SK-N-SH (cell line): Measurements from ENCODE around the gene CSRP1.

Experiments
- EP300 ChIP-seq, 2 experiments: IDR thresholded peaks; 2 replicates each; pipeline versions ENCODE4 v1.4.0 to v1.6.1; 2012; ENCODE audit warnings: borderline replicate concordance in 1 of 2, low read depth in 1 of 2, low read length in 1 of 2
- FOXM1 ChIP-seq: IDR thresholded peaks from 2 replicates; pipeline ENCODE4 v1.4.0; 2012; ENCODE audit warnings: low read depth, mild to moderate bottlenecking
- JUND ChIP-seq: IDR thresholded peaks from 2 replicates; pipeline ENCODE4 v1.4.0; 2012
- MEF2A ChIP-seq: IDR thresholded peaks from 2 replicates; pipeline ENCODE4 v1.4.0; 2012; ENCODE audit warnings: low read depth, borderline replicate concordance
- MXI1 ChIP-seq: IDR thresholded peaks from 2 replicates; pipeline ENCODE4 v1.6.1; 2012; ENCODE audit warnings: mild to moderate bottlenecking, low read depth, low read length, improper control_type of control experiment
- POLR2AphosphoS5 ChIP-seq: IDR thresholded peaks from 2 replicates; pipeline ENCODE4 v1.6.1; 2012; ENCODE audit warnings: low read depth, low read length
- RAD21 ChIP-seq: IDR thresholded peaks from 2 replicates; pipeline ENCODE4 v1.6.1; 2012; ENCODE audit warnings: mild to moderate bottlenecking, low read length
- SIN3A ChIP-seq: IDR thresholded peaks from 2 replicates; pipeline ENCODE4 v1.6.1; 2012; ENCODE audit warnings: low read depth, mild to moderate bottlenecking, low read length, moderate library complexity, borderline replicate concordance
- SMC3 ChIP-seq: IDR thresholded peaks from 2 replicates; pipeline ENCODE4 v1.6.1; 2012; ENCODE audit warnings: low read depth, low read length, improper control_type of control experiment
- TAF1 ChIP-seq: IDR thresholded peaks from 2 replicates; pipeline ENCODE4 v1.6.1; 2012; ENCODE audit warnings: low read depth, mild to moderate bottlenecking, low read length, moderate library complexity, borderline replicate concordance
- TF ChIP-seq, protein P1 (sequence below): fragments of 200-600 bp; sonication (generic); IDR thresholded peaks from 2 replicates; pipeline ENCODE4 v1.6.1; 2017; ENCODE audit warnings: antibody characterized with exemption, mild to moderate bottlenecking, moderate library complexity
- TF ChIP-seq, protein P2 (sequence below): fragments of 150-350 bp; IDR thresholded peaks from 2 replicates; pipeline ENCODE4 v1.6.1; 2017; ENCODE audit warnings: antibody characterized with exemption, low read length, low read depth, borderline replicate concordance
- TF ChIP-seq, protein P3 (sequence below): IDR thresholded peaks from 2 replicates; pipeline ENCODE4; 2012
- TF ChIP-seq, protein P4 (sequence below): IDR thresholded peaks from 2 replicates; pipeline ENCODE4 v1.4.0; 2012; ENCODE audit warnings: low read depth

DNA sequence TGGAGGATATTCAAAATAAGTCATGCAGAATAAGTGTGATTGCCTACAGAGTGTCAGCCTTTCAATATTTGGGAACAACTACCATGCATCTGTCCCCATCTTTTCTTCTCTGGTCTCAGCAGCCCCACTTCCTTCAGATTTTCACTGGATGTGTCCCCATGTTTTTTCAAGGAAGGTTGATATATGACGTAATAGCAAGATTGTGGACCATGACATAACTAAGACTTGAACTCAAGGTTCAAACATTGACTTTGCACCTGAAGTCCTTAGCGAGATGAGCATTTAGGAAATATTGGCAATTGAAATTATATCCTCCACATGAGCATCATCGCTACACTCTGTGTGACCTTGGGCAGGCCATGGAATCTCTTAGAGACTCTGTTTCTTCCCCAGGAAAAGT, 37.8 kb upstream of the CSRP1 start:
- TF ChIP-seq, protein P1, sequence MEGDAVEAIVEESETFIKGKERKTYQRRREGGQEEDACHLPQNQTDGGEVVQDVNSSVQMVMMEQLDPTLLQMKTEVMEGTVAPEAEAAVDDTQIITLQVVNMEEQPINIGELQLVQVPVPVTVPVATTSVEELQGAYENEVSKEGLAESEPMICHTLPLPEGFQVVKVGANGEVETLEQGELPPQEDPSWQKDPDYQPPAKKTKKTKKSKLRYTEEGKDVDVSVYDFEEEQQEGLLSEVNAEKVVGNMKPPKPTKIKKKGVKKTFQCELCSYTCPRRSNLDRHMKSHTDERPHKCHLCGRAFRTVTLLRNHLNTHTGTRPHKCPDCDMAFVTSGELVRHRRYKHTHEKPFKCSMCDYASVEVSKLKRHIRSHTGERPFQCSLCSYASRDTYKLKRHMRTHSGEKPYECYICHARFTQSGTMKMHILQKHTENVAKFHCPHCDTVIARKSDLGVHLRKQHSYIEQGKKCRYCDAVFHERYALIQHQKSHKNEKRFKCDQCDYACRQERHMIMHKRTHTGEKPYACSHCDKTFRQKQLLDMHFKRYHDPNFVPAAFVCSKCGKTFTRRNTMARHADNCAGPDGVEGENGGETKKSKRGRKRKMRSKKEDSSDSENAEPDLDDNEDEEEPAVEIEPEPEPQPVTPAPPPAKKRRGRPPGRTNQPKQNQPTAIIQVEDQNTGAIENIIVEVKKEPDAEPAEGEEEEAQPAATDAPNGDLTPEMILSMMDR = no peak
- TF ChIP-seq SIN3A = no peak
- TF ChIP-seq RAD21 = no peak
- no peak for TF ChIP-seq MXI1
- no peak for TF ChIP-seq JUND
- no peak for TF ChIP-seq FOXM1
- no peak for TF ChIP-seq TAF1
- TF ChIP-seq POLR2AphosphoS5 = no peak
- TF ChIP-seq MEF2A = no peak
- no peak for TF ChIP-seq EP300 (IDR thresholded peaks at IDR 0.05; ENCODE audit: borderline replicate concordance in 1 of 2, low read depth in 1 of 2, low read length in 1 of 2)
- TF ChIP-seq, protein P2, sequence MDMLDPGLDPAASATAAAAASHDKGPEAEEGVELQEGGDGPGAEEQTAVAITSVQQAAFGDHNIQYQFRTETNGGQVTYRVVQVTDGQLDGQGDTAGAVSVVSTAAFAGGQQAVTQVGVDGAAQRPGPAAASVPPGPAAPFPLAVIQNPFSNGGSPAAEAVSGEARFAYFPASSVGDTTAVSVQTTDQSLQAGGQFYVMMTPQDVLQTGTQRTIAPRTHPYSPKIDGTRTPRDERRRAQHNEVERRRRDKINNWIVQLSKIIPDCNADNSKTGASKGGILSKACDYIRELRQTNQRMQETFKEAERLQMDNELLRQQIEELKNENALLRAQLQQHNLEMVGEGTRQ = no peak
- no peak for TF ChIP-seq SMC3
- TF ChIP-seq, protein P3, sequence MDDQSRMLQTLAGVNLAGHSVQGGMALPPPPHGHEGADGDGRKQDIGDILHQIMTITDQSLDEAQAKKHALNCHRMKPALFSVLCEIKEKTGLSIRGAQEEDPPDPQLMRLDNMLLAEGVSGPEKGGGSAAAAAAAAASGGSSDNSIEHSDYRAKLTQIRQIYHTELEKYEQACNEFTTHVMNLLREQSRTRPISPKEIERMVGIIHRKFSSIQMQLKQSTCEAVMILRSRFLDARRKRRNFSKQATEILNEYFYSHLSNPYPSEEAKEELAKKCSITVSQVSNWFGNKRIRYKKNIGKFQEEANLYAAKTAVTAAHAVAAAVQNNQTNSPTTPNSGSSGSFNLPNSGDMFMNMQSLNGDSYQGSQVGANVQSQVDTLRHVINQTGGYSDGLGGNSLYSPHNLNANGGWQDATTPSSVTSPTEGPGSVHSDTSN = no peak
- TF ChIP-seq, protein P4, sequence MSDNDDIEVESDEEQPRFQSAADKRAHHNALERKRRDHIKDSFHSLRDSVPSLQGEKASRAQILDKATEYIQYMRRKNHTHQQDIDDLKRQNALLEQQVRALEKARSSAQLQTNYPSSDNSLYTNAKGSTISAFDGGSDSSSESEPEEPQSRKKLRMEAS = no peak
